OCI-LY1 (cell line): Measurements from ENCODE around the gene ATP8A2.
"Not testable (repeated sequence)": the region's sequence is repeated elsewhere in the genome, so short reads cannot be mapped to it uniquely, and the experiment has no call there.

Experiments
- EZH2 ChIP-seq: fragments of 200-600 bp; sonication (generic), shearing (Covaris generic); IDR thresholded peaks from 2 replicates; pipeline ENCODE4 v1.8.0; 2017; ENCODE audit warnings: borderline replicate concordance, mixed run types, mild to moderate bottlenecking, antibody characterized with exemption, low read length, moderate library complexity, mixed read lengths
- TF ChIP-seq, protein P1 (sequence below): fragments of 200-600 bp; sonication (generic), shearing (Covaris generic); IDR thresholded peaks from 2 replicates; pipeline ENCODE4 v1.5.1; 2017; ENCODE audit warnings: mild to moderate bottlenecking, antibody characterized with exemption, low read length, moderate library complexity, mixed read lengths

DNA sequence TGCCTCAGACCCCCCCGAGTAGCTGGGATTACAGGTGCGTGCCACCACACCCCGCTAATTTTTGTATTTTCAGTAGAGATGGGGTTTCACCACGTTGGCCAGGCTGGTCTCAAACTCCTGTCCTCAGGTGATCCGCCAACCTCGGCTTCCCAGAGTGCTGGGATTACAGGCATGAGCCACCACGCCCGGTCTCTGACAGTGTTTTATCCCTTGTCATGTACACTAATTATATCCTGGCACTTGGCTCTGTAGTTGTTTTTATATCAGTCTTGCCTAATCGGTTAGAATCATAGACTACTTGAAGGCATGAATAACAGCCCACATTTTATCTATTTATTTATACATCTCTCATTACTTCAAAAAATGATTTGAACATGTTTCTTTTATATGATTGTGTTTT lies 455.4 kb downstream of the ATP8A2 start:
- TF ChIP-seq, protein P1, sequence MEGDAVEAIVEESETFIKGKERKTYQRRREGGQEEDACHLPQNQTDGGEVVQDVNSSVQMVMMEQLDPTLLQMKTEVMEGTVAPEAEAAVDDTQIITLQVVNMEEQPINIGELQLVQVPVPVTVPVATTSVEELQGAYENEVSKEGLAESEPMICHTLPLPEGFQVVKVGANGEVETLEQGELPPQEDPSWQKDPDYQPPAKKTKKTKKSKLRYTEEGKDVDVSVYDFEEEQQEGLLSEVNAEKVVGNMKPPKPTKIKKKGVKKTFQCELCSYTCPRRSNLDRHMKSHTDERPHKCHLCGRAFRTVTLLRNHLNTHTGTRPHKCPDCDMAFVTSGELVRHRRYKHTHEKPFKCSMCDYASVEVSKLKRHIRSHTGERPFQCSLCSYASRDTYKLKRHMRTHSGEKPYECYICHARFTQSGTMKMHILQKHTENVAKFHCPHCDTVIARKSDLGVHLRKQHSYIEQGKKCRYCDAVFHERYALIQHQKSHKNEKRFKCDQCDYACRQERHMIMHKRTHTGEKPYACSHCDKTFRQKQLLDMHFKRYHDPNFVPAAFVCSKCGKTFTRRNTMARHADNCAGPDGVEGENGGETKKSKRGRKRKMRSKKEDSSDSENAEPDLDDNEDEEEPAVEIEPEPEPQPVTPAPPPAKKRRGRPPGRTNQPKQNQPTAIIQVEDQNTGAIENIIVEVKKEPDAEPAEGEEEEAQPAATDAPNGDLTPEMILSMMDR, result not testable (repeated sequence)
- TF ChIP-seq EZH2, result not testable (repeated sequence)
